IPS-18a (cell line): ENCODE measurements around the gene MYO10.

ENCODE experiments used
- H3K27ac ChIP-seq: one replicate; pipeline ENCODE4 v1.5.1; 2013; ENCODE audit warnings: low read length
- H3K27me3 ChIP-seq: one replicate; pipeline ENCODE4 v1.6.1; 2013; ENCODE audit warnings: mild to moderate bottlenecking, low read length; ENCODE audit not compliant: control insufficient read depth, insufficient read depth
- H3K36me3 ChIP-seq: one replicate; pipeline ENCODE4 v1.6.1; 2013; ENCODE audit warnings: low read depth, low read length; ENCODE audit not compliant: control insufficient read depth
- H3K4me1 ChIP-seq: one replicate; pipeline ENCODE4 v1.6.1; 2013; ENCODE audit warnings: low read depth, low read length; ENCODE audit not compliant: control insufficient read depth
- H3K4me3 ChIP-seq: one replicate; pipeline ENCODE4 v1.5.1; 2013; ENCODE audit warnings: low read length
- H3K9ac ChIP-seq: one replicate; pipeline ENCODE4 v1.6.1; 2013; ENCODE audit warnings: mild to moderate bottlenecking, low read length, moderate library complexity
- H3K9me3 ChIP-seq: one replicate; pipeline ENCODE4 v1.6.1; 2013; ENCODE audit warnings: low read depth, low read length; ENCODE audit not compliant: control insufficient read depth

Gene MYO10

DNA sequence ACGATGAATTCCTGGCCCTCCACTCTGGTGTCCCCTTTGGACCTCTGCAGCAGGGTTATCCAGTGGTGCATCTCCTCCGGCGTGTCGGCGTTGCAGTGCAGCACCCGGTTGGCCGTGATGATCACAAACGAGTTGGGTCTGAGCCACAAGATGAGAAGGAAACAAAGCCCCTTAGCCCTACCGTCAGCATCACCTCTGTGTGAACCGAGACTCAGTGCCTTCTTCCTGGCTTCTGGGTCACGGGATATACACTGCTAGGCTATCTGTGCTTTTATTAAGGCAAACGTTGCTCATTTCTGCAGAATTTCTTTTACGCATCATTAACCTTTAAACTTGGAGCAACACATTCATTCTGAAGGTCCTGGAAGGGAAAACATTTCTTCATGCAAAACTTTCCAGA is 254.2 kb downstream of the MYO10 start:
- Histone ChIP-seq H3K27me3 (no peaks in the 10 kb centered on the region), H3K36me3 (peaks cover 93% of the 10 kb centered on the region), H3K9ac (no peak overlapping the region), H3K4me1 (no peaks in the 10 kb centered on the region), H3K27ac (no peak overlapping the region), H3K4me3 (no peak overlapping the region), H3K9me3 (no peaks in the 10 kb centered on the region)

DNA sequence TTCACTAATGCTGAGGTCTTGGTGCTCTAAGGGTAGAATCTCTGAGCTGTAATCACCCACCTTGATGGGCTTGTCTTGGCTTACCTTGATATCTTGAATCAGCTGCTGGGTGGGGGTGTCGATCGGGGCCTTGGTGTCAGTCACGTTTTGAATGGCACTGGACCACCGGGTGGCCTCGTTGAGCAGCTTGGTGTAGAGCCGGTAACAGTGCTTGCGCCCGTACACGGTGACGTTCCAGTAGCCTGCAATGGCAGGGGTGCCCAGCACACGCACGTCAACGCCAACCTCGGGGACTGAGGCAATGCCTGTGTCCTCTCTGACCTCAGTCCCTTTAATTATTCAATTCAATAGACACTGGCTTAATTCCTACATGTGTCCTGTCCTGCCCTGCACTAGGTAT is 256.2 kb downstream of the MYO10 start:
- H3K9ac ChIP-seq, result no peak overlapping the region
- no peaks in the 10 kb centered on the region for H3K27me3 ChIP-seq
- no peaks in the 10 kb centered on the region for H3K9me3 ChIP-seq
- H3K36me3 ChIP-seq, result peaks cover 94% of the 10 kb centered on the region
- H3K4me1 ChIP-seq, result no peaks in the 10 kb centered on the region
- H3K27ac ChIP-seq, result no peak overlapping the region
- H3K4me3 ChIP-seq, result no peak overlapping the region

DNA sequence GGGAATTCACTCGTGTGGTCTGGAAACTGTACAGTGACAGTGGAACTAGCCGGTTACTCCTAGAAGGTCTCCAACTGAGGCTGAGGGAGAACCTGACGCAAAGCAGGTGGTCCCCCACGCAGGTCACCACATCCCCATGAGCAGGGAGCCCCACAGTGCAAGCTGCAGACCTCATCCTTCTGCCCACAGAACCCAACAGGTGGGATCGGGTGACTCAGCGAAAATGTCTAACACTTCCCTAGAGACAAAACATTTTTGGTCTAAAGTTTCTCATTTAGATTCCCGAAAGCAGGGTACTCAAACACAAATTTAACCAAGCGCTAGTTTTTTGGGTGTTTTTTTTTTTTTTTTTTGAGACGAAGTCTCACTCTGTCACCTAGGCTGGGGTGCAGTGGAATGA is 256.9 kb downstream of the MYO10 start:
- H3K27me3 ChIP-seq, result no peaks in the 10 kb centered on the region
- no peaks in the 10 kb centered on the region for H3K9me3 ChIP-seq
- no peak overlapping the region for H3K4me3 ChIP-seq
- H3K36me3 ChIP-seq, result peaks cover 94% of the 10 kb centered on the region
- H3K9ac ChIP-seq, result no peak overlapping the region
- no peaks in the 10 kb centered on the region for H3K4me1 ChIP-seq
- H3K27ac ChIP-seq, result no peak overlapping the region

DNA sequence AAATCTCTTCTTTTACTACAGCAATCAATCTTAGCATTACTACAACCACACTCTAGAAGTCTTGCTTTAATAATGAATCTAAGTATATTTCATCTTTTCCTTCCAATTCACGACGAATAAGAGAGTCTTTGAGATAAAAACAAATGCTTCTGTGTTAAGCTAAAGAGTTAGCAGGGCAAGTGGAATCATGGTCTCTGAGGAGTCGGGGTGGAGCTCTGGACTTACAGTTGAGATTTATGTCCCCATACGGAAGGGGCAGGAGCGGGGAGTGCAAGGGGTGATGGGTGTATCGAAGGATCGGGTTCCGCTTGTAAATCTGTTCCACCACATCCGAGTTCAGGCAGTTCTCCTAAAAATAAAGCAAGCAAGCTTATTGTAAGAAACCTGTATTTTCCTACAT is 260.3 kb downstream of the MYO10 start:
- Histone ChIP-seq H3K36me3 (peaks cover 95% of the 10 kb centered on the region), H3K27ac (no peak overlapping the region), H3K27me3 (no peaks in the 10 kb centered on the region), H3K9me3 (no peaks in the 10 kb centered on the region), H3K9ac (no peak overlapping the region), H3K4me3 (no peak overlapping the region), H3K4me1 (no peaks in the 10 kb centered on the region)

DNA sequence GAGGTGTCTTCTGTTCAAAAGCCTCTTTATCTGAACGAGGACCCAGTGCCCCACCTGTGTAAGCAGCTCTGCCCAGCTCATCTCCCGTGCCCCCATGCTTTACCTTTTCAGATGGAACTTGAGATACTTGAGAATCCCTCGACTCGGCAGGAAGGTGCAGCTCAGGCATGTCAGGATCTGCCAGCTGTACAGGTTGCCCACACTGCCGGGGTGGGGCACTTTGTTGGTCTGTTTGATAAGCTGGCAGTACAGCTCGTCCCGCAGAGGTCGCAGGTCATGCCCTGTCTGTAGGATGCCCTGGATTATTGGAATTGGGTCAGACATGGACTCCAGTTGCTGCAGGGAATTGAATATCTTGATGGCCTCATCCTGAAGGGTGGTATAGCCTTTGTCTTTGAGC is 261.3 kb downstream of the MYO10 start:
- Histone ChIP-seq H3K4me1 (no peaks in the 10 kb centered on the region), H3K9ac (no peak overlapping the region), H3K27me3 (no peaks in the 10 kb centered on the region), H3K4me3 (no peak overlapping the region), H3K36me3 (peaks cover 95% of the 10 kb centered on the region), H3K9me3 (no peaks in the 10 kb centered on the region), H3K27ac (no peak overlapping the region)

DNA sequence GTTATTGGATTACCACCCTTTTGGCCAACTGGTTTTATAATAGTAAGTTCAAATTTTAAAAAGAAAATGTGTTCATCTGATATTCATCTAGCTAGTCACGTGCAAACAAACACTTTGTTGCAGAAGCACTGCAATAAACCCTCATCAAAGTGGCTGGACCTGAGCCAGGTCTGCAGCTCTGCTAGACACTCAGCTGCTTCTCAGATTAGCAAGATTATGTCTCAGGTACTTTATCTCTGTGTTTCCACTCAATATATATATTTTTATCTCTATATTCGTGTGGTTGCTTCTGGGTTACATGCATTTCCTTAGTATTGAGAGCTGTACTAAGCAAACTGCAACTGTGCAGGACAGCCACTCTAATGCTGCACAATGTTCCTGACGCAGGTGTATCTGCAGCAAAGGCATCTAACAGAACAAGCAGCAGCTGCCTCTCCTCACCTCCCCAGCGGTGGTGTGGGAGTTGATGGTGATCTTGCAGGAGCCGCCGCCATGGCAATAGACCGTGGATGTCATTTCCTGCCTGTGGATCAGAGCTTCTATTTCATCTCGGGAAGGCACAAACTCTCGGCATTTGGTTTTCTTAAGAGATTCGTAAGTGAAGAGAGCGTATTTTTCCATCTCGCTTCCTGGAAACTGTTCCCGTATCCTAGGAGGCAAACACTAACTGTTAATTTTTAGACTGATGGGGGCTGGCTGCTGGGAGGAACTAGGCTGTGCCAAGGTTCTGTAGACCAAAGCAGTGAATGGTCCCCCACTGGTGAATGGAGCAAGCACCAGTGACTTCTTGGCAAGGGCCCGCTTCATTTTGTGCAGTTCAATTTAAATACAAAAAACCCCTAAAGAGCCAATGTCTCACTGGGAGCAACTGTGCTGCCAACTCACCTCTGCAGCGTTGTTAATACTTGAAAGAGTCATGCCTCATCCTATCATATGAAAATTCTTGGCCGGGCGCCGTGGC is 262.6 kb downstream of the MYO10 start:
- no peak overlapping the region for H3K9ac ChIP-seq
- H3K4me1 ChIP-seq, result no peaks in the 10 kb centered on the region
- H3K4me3 ChIP-seq, result no peak overlapping the region
- no peak overlapping the region for H3K27ac ChIP-seq
- no peaks in the 10 kb centered on the region for H3K9me3 ChIP-seq
- no peaks in the 10 kb centered on the region for H3K27me3 ChIP-seq
- peaks cover 93% of the 10 kb centered on the region for H3K36me3 ChIP-seq

DNA sequence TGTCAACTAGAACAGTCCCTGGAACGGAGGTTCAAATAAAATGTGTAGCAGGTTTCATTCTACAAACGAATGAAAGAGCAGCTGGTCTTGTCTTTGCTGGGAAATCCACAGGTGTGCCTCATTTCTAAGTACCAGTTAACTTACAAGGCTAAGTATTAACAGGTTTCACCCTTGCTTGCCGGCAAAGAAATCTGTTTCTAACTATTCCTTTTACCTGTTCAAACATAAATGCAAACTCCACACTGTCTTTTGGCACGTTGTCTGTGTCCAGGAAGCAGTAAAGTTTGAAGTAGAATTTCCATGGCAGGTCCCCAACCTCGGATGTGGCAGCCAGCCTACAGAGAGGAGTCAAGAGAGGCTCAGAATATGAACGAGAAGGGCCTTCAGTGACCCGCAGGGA is 264.9 kb downstream of the MYO10 start:
- Histone ChIP-seq H3K27ac (no peak overlapping the region), H3K36me3 (peaks cover 98% of the 10 kb centered on the region), H3K9me3 (no peaks in the 10 kb centered on the region), H3K9ac (no peak overlapping the region), H3K4me1 (no peaks in the 10 kb centered on the region), H3K4me3 (no peak overlapping the region), H3K27me3 (no peaks in the 10 kb centered on the region)

DNA sequence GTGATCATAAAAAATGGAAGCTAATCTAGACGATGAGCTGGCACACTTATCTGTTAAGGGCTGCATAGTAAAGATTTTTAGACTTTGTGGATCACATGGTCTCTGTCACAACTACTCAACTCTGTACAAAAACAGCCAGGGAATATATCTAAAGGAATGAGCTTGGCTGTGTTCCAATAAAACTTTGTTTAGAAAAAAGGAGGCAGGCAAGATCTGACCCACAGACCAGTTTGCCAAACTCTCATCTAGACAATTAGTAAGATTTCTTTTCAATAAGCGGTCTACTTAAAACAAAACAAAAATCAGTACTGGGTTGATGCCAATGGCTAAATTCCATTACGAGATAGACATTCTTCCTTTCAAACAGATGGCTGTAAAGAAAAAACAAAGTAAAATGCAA is 266.3 kb downstream of the MYO10 start:
- peaks cover 98% of the 10 kb centered on the region for H3K36me3 ChIP-seq
- no peaks in the 10 kb centered on the region for H3K27me3 ChIP-seq
- H3K4me3 ChIP-seq, result no peak overlapping the region
- H3K27ac ChIP-seq, result no peak overlapping the region
- no peaks in the 10 kb centered on the region for H3K9me3 ChIP-seq
- no peak overlapping the region for H3K9ac ChIP-seq
- H3K4me1 ChIP-seq, result no peaks in the 10 kb centered on the region

DNA sequence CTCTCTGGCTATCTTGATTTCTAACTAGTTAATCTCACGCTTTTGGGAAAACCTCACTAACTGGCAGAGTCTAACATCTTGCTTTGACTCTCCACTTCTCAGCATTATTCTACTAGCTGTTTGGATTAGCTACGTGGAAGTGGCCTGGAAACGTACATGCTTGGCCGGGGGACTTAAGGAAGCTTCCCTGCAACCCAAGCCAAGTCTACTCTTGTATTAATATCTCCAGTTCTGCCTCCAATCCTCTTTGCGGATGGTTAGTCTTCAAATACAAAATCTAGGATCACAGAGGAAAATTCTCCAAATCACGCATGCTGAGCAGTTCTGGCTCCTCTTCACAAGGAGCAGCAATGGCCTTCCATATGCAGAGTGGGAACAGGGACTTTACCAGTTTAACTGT is 267.5 kb downstream of the MYO10 start:
- Histone ChIP-seq H3K4me1 (no peaks in the 10 kb centered on the region), H3K36me3 (peaks cover 88% of the 10 kb centered on the region), H3K4me3 (no peak overlapping the region), H3K27me3 (no peaks in the 10 kb centered on the region), H3K27ac (no peak overlapping the region), H3K9ac (no peak overlapping the region), H3K9me3 (no peaks in the 10 kb centered on the region)

DNA sequence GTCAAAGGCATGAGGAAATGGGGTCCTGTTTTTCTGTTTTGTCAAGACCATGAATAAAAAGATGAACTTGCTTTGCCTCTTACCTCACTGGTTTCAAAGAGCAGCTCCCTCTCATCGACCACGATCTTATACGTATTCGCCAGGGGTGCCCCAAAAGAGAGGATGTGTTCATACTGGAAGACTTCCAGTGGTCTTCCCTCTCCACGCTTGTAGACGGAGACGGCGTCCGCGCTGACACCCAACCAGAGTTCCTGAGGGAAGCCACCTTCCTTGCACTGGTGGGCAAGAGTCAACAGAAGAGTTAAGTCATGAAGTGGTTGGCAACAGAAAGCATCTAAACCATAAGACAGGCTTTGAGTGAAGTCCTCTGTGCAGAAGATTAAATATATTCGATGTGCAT is 267.9 kb downstream of the MYO10 start:
- peaks cover 84% of the 10 kb centered on the region for H3K36me3 ChIP-seq

DNA sequence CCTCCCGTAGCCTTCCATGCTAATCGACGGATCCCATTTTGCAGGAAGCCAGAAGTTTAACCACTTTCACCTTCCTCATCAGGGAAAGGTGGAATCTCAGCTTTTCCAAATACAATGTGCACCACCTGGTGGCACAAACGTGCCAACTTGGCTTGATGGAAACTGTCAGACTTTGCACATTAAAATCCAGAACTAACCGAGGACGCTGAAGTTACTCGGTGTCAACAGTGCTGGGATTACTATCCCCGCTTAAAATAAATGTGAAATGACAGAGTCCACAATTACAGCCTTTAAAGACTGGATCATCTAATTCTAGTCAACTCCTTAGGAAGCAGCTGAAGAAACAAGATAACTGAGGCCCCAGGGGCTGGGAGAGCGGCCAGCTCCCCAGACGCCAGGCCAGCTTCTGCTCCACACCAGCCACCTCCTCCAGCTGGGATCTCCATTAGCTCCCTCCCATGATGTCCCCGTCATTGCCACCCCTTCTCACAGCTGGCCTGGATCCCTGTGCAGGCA is 269.1 kb downstream of the MYO10 start:
- no peaks in the 10 kb centered on the region for H3K27me3 ChIP-seq
- H3K9ac ChIP-seq, result no peak overlapping the region
- no peaks in the 10 kb centered on the region for H3K9me3 ChIP-seq
- H3K36me3 ChIP-seq, result peaks cover 71% of the 10 kb centered on the region
- H3K27ac ChIP-seq, result no peak overlapping the region
- H3K4me1 ChIP-seq, result no peaks in the 10 kb centered on the region
- no peak overlapping the region for H3K4me3 ChIP-seq

More for the DNA sequence above, 267.9 kb downstream of the MYO10 start:
- H3K27me3 ChIP-seq, result no peaks in the 10 kb centered on the region
- no peak overlapping the region for H3K27ac ChIP-seq
- no peak overlapping the region for H3K4me3 ChIP-seq
- H3K9me3 ChIP-seq, result no peaks in the 10 kb centered on the region
- no peak overlapping the region for H3K9ac ChIP-seq
- H3K4me1 ChIP-seq, result no peaks in the 10 kb centered on the region
